K562 (cell line): ENCODE results near the gene IGSF21. TPM values are rescaled to one million over a fixed set of nuclear protein-coding genes. Genes with fewer than 3 reads are reported as not detected.

Experiments used
- ATAC-seq: fragments of 200-7000 bp; cut with Tn5 transposase; 3 replicates; pipeline ENCODE4 v1.9.1; 2020; ENCODE audit warnings: moderate library complexity
- BruUV-seq: library from RNA; stranded (reverse); fragments of 400-500 nt; replicated peaks from 2 replicates; lab custom pipeline; 2021; lab: Mats Ljungman, UMichigan
- CTCF ChIA-PET: fragments of 300-600 bp; formaldehyde crosslinking; extraction: SDS; loops from one replicate; lab custom pipeline; 2021; ENCODE audit warnings: low intra/inter-chr PET ratio; lab: Yijun Ruan, JAX
- POLR2A ChIA-PET: fragments of 300-600, 350-650 bp; sonication (Branson Sonifier 250); formaldehyde crosslinking; extraction: SDS; loops from one replicate; lab custom pipeline; 2021; ENCODE audit warnings: antibody characterized with exemption, inconsistent platforms; lab: Yijun Ruan, JAX
- DNase-seq, 4 experiments: peaks; one replicate each; pipeline versions ENCODE4 v3.0.0 to v3.0.0-alpha.2; 2011 to 2018; ENCODE audit warnings: low spot score in 3 of 4, mixed read lengths in 3 of 4; ENCODE audit errors: extremely low read depth in 1 of 4
- FAIRE-seq: peaks from 2 replicates; lab custom pipeline; 2011; peaks lifted over from hg19 to GRCh38; lab: Jason Lieb, UNC
- H2AFZ ChIP-seq: 2 replicates; pipeline ENCODE4 v1.6.0; 2011; ENCODE audit warnings: low read depth, low read length, control low read depth, inconsistent platforms
- H3K27ac ChIP-seq: fragments of 200-600 bp; 3 replicates; pipeline ENCODE4 v1.8.0; 2011; ENCODE audit warnings: low read depth, mild to moderate bottlenecking, control low read depth, inconsistent platforms, low read length, moderate library complexity, mixed read lengths; ENCODE audit errors: extremely low read depth
- H3K27me3 ChIP-seq, 2 experiments: fragments of 300-600 bp in 1 of 2; 2 replicates in 1 of 2; 3 replicates in 1 of 2; pipeline versions ENCODE4 v1.6.0 to v1.8.0; 2011; ENCODE audit warnings: inconsistent platforms in 2 of 2, low read length in 2 of 2, mild to moderate bottlenecking in 1 of 2, mixed read lengths in 1 of 2, moderate library complexity in 1 of 2; ENCODE audit not compliant: control insufficient read depth in 2 of 2, insufficient read depth in 2 of 2
- H3K36me3 ChIP-seq: fragments of 300-600 bp; 3 replicates; pipeline ENCODE4 v1.8.0; 2011; ENCODE audit warnings: mild to moderate bottlenecking, low read length, inconsistent platforms; ENCODE audit not compliant: control insufficient read depth, insufficient read depth
- H3K4me1 ChIP-seq, 2 experiments: fragments of 200-600 bp in 1 of 2; replicated peaks in 1 of 2; 2 replicates in 1 of 2; 3 replicates in 1 of 2; pipeline versions ENCODE4 v1.5.1 to v1.8.0; 2011; ENCODE audit warnings: inconsistent platforms in 2 of 2, low read length in 2 of 2, mild to moderate bottlenecking in 1 of 2, mixed read lengths in 1 of 2, moderate library complexity in 1 of 2; ENCODE audit not compliant: control insufficient read depth in 2 of 2, insufficient read depth in 2 of 2
- H3K4me2 ChIP-seq: 2 replicates; pipeline ENCODE4 v1.6.1; 2011; ENCODE audit warnings: low read length, control low read depth, inconsistent platforms, mixed read lengths; ENCODE audit not compliant: insufficient read depth
- H3K4me3 ChIP-seq: fragments of 200-600 bp; sonication (generic), shearing (Covaris generic); 2 replicates; pipeline ENCODE4 v1.5.1; 2016; ENCODE audit warnings: control low read depth, inconsistent platforms
- H3K79me2 ChIP-seq: fragments of 200-600 bp; 3 replicates; pipeline ENCODE4 v1.8.0; 2011; ENCODE audit warnings: low read length, inconsistent platforms; ENCODE audit not compliant: control insufficient read depth, insufficient read depth
- H3K9ac ChIP-seq, 2 experiments: 2 replicates each; pipeline versions ENCODE4 v1.6.0 to v1.6.1; 2011; ENCODE audit warnings: low read depth in 2 of 2, low read length in 2 of 2, control low read depth in 1 of 2, inconsistent platforms in 1 of 2, mild to moderate bottlenecking in 1 of 2, mixed read lengths in 1 of 2; ENCODE audit not compliant: insufficient read depth in 1 of 2
- H3K9me1 ChIP-seq: one replicate; pipeline ENCODE4 v1.6.0; 2011; ENCODE audit warnings: inconsistent platforms, mild to moderate bottlenecking, low read length, moderate library complexity; ENCODE audit not compliant: control insufficient read depth, insufficient read depth
- H3K9me3 ChIP-seq: replicated peaks from 2 replicates; pipeline ENCODE4 v1.5.1; 2011; ENCODE audit warnings: low read depth, low read length, inconsistent platforms; ENCODE audit not compliant: control insufficient read depth, insufficient read depth
- H4K20me1 ChIP-seq: replicated peaks from 2 replicates; pipeline ENCODE4 v1.6.1; 2011; ENCODE audit warnings: low read length, inconsistent platforms, mixed read lengths; ENCODE audit not compliant: control insufficient read depth, insufficient read depth
- BCOR ChIP-seq: fragments of 450-650 bp; IDR thresholded peaks from 2 replicates; pipeline ENCODE4 v1.6.1; 2016
- RBM25 ChIP-seq: fragments of 200-400 bp; formaldehyde crosslinking; IDR thresholded peaks from 2 replicates; pipeline ENCODE4 v1.6.1; 2018; ENCODE audit warnings: low read length, low read depth, moderate library complexity; ENCODE audit not compliant: severe bottlenecking
- SMARCA5 ChIP-seq: fragments of 450-650 bp; IDR thresholded peaks from 2 replicates; pipeline ENCODE4 v1.6.1; 2016
- ZFP36 ChIP-seq: fragments of 150-350 bp; IDR thresholded peaks from 2 replicates; pipeline ENCODE4 v1.6.1; 2018; ENCODE audit warnings: low read length, low read depth; ENCODE audit not compliant: partially characterized antibody
- ZNF584 ChIP-seq: fragments of 200-800 bp; sonication (Bioruptor generic); IDR thresholded peaks from 2 replicates; pipeline ENCODE4 v1.6.1; 2016; ENCODE audit warnings: low read depth, mild to moderate bottlenecking, missing genetic modification characterization, missing compliant biosample characterization
- WGBS: fragments of 100-300 bp; shearing (Covaris generic); methylation state at CpG from one replicate; pipeline ENCODE4 v1.1.6; 2016; ENCODE audit warnings: low coverage, mixed read lengths; ENCODE audit not compliant: insufficient coverage; ENCODE audit errors: missing lambda C conversion rate; 5-methylcytosine and 5-hydroxymethylcytosine counted together
- in situ Hi-C: fragments of 300-500 bp; cut with MboI; formaldehyde crosslinking; loops from 4 replicates; pipeline ENCODE4 v1.15.0; 2018; ENCODE audit warnings: inconsistent platforms, mixed read lengths
- intact Hi-C: fragments of 100-400 bp; cut with micrococcal nuclease; formaldehyde crosslinking; loops from 2 replicates; pipeline ENCODE4 v1.14.2; 2022
- polyA plus RNA-seq, 8 experiments: library from polyadenylated mRNA; depleted of rRNA in 4 of 8; stranded (reverse) in 5 of 8; unstranded in 3 of 8; fragments of >200 nt; fragmentation: Nextera tagmentation in 2 of 8; fragmentation: Illumina TruSeq in 1 of 8; extraction: Ambion mirVana in 2 of 8; extraction: Trizol in 1 of 8; gene quantifications; 2 replicates each; pipeline versions ENCODE4 v1.2.1 to v1.2.3, GENCODE V29; 2011 to 2014; ENCODE audit warnings: inconsistent platforms in 1 of 8, missing spikeins in 1 of 8
- total RNA-seq, 7 experiments: library from RNA; depleted of rRNA in 6 of 7; stranded (reverse); fragments of >200 nt in 6 of 7; fragmentation: Illumina TruSeq in 2 of 7; extraction: Trizol in 2 of 7; gene quantifications; 2 replicates each; pipeline versions ENCODE4 v1.2.1 to v1.2.3, GENCODE V29; 2011 to 2021; ENCODE audit warnings: low replicate concordance in 1 of 7
- TF ChIP-seq, protein P1 (sequence below), 3 experiments: fragments of 200-800 bp in 1 of 3; sonication (Bioruptor generic) in 1 of 3; sonication (generic) in 1 of 3; formaldehyde crosslinking in 1 of 3; IDR thresholded peaks; 2 replicates each; pipeline versions ENCODE4 v1.6.1 to v1.8.0; 2016 to 2022; ENCODE audit warnings: mild to moderate bottlenecking in 2 of 3, missing compliant biosample characterization in 2 of 3, missing genetic modification characterization in 2 of 3, missing genetic modification reagents in 1 of 3
- TF ChIP-seq, protein P2 (sequence below): fragments of 200-800 bp; sonication (Bioruptor generic); IDR thresholded peaks from 2 replicates; pipeline ENCODE4 v1.6.1; 2016; ENCODE audit warnings: missing genetic modification characterization, missing compliant biosample characterization

Gene IGSF21
- total and polyA plus RNA-seq, 9 of the 15 experiments (the other 6 are each of a cell fraction or from before 2014, with no cell fraction given), result not detected

- Histone ChIP-seq H3K36me3 (no peaks in the 10 kb centered on the region), H3K9ac (no peak overlapping the region), H3K27me3 (peaks cover 2 to 30% of the 10 kb centered on the region in 2 experiments; a peak in 3 of 5 replicates), H3K4me3 (no peak overlapping the region), H3K79me2 (no peaks in the 10 kb centered on the region), H3K9me1 (peaks cover 4% of the 10 kb centered on the region), H3K4me1 (peaks cover 0 to 3% of the 10 kb centered on the region in 2 experiments; a peak in 1 of 5 replicates), H3K4me2 (no peak overlapping the region), H3K9me3 (no peaks in the 10 kb centered on the region), H3K27ac (no peak overlapping the region), H2AFZ (no peak overlapping the region), H4K20me1 (no peaks in the 10 kb centered on the region; the same call in 1 of the 2 replicates)
- intact Hi-C loops (no loop called here), in situ Hi-C loops (no loop called here)
- no peak for DNase-seq
- TF ChIP-seq, protein P1, sequence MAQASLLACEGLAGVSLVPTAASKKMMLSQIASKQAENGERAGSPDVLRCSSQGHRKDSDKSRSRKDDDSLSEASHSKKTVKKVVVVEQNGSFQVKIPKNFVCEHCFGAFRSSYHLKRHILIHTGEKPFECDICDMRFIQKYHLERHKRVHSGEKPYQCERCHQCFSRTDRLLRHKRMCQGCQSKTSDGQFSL (CRISPR knock-in tag; IDR thresholded peaks at IDR 0.05), result no peak
- TF ChIP-seq, protein P1 (tag; IDR thresholded peaks at IDR 0.05), result no peak
- TF ChIP-seq BCOR (peak; percentile 46; the same call in 1 of the 2 replicates), RBM25 (peak; percentile 83), ZNF584 (CRISPR knock-in tag) (no peak), SMARCA5 (peak; percentile 38; the same call in 1 of the 2 replicates), ZFP36 (peak; percentile 86)
- TF ChIP-seq, protein P2, sequence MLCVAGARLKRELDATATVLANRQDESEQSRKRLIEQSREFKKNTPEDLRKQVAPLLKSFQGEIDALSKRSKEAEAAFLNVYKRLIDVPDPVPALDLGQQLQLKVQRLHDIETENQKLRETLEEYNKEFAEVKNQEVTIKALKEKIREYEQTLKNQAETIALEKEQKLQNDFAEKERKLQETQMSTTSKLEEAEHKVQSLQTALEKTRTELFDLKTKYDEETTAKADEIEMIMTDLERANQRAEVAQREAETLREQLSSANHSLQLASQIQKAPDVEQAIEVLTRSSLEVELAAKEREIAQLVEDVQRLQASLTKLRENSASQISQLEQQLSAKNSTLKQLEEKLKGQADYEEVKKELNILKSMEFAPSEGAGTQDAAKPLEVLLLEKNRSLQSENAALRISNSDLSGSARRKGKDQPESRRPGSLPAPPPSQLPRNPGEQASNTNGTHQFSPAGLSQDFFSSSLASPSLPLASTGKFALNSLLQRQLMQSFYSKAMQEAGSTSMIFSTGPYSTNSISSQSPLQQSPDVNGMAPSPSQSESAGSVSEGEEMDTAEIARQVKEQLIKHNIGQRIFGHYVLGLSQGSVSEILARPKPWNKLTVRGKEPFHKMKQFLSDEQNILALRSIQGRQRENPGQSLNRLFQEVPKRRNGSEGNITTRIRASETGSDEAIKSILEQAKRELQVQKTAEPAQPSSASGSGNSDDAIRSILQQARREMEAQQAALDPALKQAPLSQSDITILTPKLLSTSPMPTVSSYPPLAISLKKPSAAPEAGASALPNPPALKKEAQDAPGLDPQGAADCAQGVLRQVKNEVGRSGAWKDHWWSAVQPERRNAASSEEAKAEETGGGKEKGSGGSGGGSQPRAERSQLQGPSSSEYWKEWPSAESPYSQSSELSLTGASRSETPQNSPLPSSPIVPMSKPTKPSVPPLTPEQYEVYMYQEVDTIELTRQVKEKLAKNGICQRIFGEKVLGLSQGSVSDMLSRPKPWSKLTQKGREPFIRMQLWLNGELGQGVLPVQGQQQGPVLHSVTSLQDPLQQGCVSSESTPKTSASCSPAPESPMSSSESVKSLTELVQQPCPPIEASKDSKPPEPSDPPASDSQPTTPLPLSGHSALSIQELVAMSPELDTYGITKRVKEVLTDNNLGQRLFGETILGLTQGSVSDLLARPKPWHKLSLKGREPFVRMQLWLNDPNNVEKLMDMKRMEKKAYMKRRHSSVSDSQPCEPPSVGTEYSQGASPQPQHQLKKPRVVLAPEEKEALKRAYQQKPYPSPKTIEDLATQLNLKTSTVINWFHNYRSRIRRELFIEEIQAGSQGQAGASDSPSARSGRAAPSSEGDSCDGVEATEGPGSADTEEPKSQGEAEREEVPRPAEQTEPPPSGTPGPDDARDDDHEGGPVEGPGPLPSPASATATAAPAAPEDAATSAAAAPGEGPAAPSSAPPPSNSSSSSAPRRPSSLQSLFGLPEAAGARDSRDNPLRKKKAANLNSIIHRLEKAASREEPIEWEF (CRISPR knock-in tag), result no peak
- CTCF ChIA-PET, result interaction anchor here (0.6 kb wide), 1 partner anchor 365 kb away, joined by 3 read pairs; no protein-coding TSS in a partner anchor
- FAIRE-seq, result no peak
- 0% methylated on average over 3 of the region's 3 CpGs for WGBS
- POLR2A ChIA-PET, result interaction anchor here (1.2 kb wide), 1 partner anchor 10 kb away, joined by 4 read pairs; no protein-coding TSS in a partner anchor
- no peak for ATAC-seq
- BruUV-seq, result no TSS peak
Measured at GRCh38 chr1:18191037-18191436, 83.4 kb downstream of the IGSF21 start.
